Stomach (tissue), 9 donors: Measurements from ENCODE around the gene NUP42. TPM values are rescaled to one million over a fixed set of nuclear protein-coding genes. Genes with fewer than 3 reads are reported as not detected.
A peak's percentile ranks its signal among the peaks of the same experiment; 100 is the strongest.

Source experiments
- DNase-seq, 2 donors: peaks; one replicate each; pipeline versions ENCODE4 v3.0.0 to v3.0.0-alpha.2; 2013 to 2019
- H3K27ac ChIP-seq, 5 donors: fragments of 200-600 bp in 4 of 5; sonication (generic) in 4 of 5; one replicate each; pipeline ENCODE4 v1.5.1; 2013 to 2019; ENCODE audit warnings: mild to moderate bottlenecking in 1 of 5, moderate library complexity in 1 of 5
- H3K27me3 ChIP-seq, 3 donors: fragments of 200-600 bp; sonication (generic); one replicate each; pipeline ENCODE4 v1.5.1; 2017 to 2019; ENCODE audit warnings: mixed run types in 1 of 3
- H3K36me3 ChIP-seq, 4 donors: fragments of 200-600 bp; sonication (generic); 1 replicate in 3 of 4; 2 replicates in 1 of 4; pipeline ENCODE4 v1.5.1; 2016 to 2019
- H3K4me1 ChIP-seq, 4 donors: fragments of 200-600 bp; sonication (generic); one replicate each; pipeline ENCODE4 v1.5.1; 2016 to 2019
- H3K4me3 ChIP-seq, 4 donors: fragments of 200-600 bp; sonication (generic) in 3 of 4; one replicate each; pipeline ENCODE4 v1.5.1; 2016 to 2019; ENCODE audit warnings: mild to moderate bottlenecking in 1 of 4
- H3K9me3 ChIP-seq, 4 donors: fragments of 200-600 bp; sonication (generic); one replicate each; pipeline ENCODE4 v1.5.1; 2016 to 2019
- CTCF ChIP-seq, 7 experiments: fragments of 450-650 bp in 4 of 7; fragments of 200-600 bp in 3 of 7; sonication (generic) in 3 of 7; IDR thresholded peaks; one replicate each; pipeline ENCODE4 v1.5.1; 2016 to 2019; ENCODE audit warnings: antibody characterized with exemption in 7 of 7, control low read depth in 2 of 7, mild to moderate bottlenecking in 1 of 7
- EP300 ChIP-seq: sonication (generic); formaldehyde crosslinking; IDR thresholded peaks from one replicate; pipeline ENCODE4 v1.6.1; 2017; ENCODE audit warnings: antibody characterized with exemption
- POLR2A ChIP-seq, 4 donors: fragments of 450-650 bp; IDR thresholded peaks; one replicate each; pipeline ENCODE4 v1.6.1; 2016; ENCODE audit warnings: antibody characterized with exemption in 4 of 4, control low read depth in 2 of 4, mild to moderate bottlenecking in 1 of 4, moderate library complexity in 1 of 4
- POLR2AphosphoS5 ChIP-seq, 3 donors: sonication (generic); formaldehyde crosslinking; IDR thresholded peaks; one replicate each; pipeline ENCODE4 v1.6.1; 2016; ENCODE audit warnings: antibody characterized with exemption in 3 of 3
- WGBS, 5 donors: extraction: QIAGEN DNeasy Blood & Tissue Kit in 3 of 5; methylation state at CpG; one replicate each; pipeline versions ENCODE4 v1.1.5 to v1.1.7; 2013 to 2018; 5-methylcytosine and 5-hydroxymethylcytosine counted together
- intact Hi-C: fragments of 100-400 bp; cut with DNase I; formaldehyde crosslinking; loops from one replicate; pipeline ENCODE4 v1.15.1; 2023; ENCODE audit warnings: low total_unique reads
- polyA plus RNA-seq, 3 donors: library from polyadenylated mRNA; stranded (reverse); fragments of 200-250 nt; gene quantifications; one replicate each; pipeline ENCODE4 v1.2.3, GENCODE V29; 2013
- total RNA-seq, 5 donors: library from RNA; depleted of rRNA; stranded (reverse); fragments of >200 nt; gene quantifications; one replicate each; pipeline versions ENCODE4 v1.1.0 to v1.2.3, GENCODE V29; 2014 to 2016
- donor health status: healthy with polysubstance abuse.
- donor health status: Bipolar disorder and iron deficiency.
- donor health status: healthy.

The NUP42 gene
- total and polyA plus RNA-seq, 8 donors: 3.8 to 113 (median 25.1) TPM

DNA sequence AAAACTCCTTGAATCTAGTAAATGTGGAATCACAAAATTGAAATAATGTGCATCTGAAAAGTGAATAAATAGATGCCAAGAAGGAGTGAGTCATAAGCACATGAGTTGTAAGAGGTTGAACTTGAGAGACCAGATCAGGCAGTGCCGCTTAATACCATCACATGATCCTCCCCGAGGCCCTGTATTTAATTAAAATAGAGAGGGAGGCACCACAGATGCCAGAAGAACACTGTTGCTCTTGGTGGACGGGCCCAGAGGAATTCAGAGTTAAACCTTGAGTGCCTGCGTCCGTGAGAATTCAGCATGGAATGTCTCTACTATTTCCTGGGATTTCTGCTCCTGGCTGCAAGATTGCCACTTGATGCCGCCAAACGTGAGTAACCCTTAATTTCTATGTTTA, 64.7 kb downstream of the NUP42 start, which contains the start of gene GPNMB:
Gene GPNMB (plus strand): TSS at position 221 of the 400 bp plus-strand sequence. CDS start 83 bp downstream, at position 304.
- Histone ChIP-seq H3K4me1 (peaks cover 0 to 21% (median 6%) of the 10 kb centered on the region in 4 donors), H3K27me3 (peaks cover 0 to 28% (median 24%) of the 10 kb centered on the region in 3 donors), H3K27ac (peak within 1 kb of the TSS in 4 of 5 donors; percentile 48 to 73 (median 62)), H3K36me3 (no peaks in the 10 kb centered on the region), H3K9me3 (peaks cover 0 to 4% (median 2%) of the 10 kb centered on the region in 4 donors), H3K4me3 (peak within 1 kb of the TSS; percentile 32 to 49 (median 45))
- intact Hi-C loops: no loop called here
- peak in 1 of 3 donors; percentile 45 for TF ChIP-seq POLR2AphosphoS5 (IDR thresholded peaks at IDR 0.05)
- no peak for TF ChIP-seq POLR2A (IDR thresholded peaks at IDR 0.05)
- TF ChIP-seq EP300: no peak
- WGBS, 5 donors: 39 to 65% (median 52%) methylated on average over 7 of the region's 7 CpGs
- peak in 1 of 2 donors; percentile 40 for DNase-seq

DNA sequence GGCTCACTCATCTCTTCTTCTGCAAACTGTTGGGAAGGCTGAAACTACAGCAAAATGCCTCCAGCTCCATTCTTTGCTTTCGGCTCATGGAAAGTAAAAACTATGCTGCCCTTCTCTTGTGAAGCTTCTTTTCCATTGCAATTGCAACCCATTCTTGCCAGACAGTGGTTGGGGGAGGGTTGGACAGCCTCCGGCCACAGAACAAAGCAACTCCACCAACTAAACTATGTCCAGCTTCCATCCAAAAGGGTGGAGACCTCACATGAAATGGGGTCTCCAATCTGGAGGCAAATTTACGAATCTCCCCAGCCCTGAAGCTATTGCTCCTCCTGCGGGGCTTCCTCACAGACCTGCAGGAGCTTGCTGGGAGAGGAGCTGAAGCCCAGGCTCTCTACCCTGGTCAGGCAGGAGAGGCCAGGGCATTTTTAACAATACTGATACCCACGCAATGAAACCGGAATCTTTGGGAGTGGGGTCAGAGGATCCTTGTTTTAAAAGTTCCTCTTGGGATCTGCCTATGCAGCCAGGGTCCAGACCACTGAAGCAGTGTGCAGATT, 65.3 kb downstream of the NUP42 start:
- Histone ChIP-seq H3K4me1 (peaks cover 0 to 21% (median 6%) of the 10 kb centered on the region in 4 donors), H3K27ac (peak overlapping the region in 4 of 5 donors; percentile 48 to 73 (median 62)), H3K4me3 (peak overlapping the region; percentile 32 to 49 (median 45)), H3K27me3 (peaks cover 0 to 28% (median 24%) of the 10 kb centered on the region in 3 donors), H3K9me3 (peaks cover 0 to 10% (median 4%) of the 10 kb centered on the region in 4 donors), H3K36me3 (no peaks in the 10 kb centered on the region)
- no peak for DNase-seq
- WGBS, 5 donors: 46 to 91% (median 74%) methylated on average over 5 to 6 of the region's 6 CpGs
- intact Hi-C loops: no loop called here
- TF ChIP-seq POLR2A (IDR thresholded peaks at IDR 0.05): no peak
- TF ChIP-seq EP300: no peak
- no peak for TF ChIP-seq CTCF (IDR thresholded peaks at IDR 0.05)
- no peak for TF ChIP-seq POLR2AphosphoS5 (IDR thresholded peaks at IDR 0.05)

DNA sequence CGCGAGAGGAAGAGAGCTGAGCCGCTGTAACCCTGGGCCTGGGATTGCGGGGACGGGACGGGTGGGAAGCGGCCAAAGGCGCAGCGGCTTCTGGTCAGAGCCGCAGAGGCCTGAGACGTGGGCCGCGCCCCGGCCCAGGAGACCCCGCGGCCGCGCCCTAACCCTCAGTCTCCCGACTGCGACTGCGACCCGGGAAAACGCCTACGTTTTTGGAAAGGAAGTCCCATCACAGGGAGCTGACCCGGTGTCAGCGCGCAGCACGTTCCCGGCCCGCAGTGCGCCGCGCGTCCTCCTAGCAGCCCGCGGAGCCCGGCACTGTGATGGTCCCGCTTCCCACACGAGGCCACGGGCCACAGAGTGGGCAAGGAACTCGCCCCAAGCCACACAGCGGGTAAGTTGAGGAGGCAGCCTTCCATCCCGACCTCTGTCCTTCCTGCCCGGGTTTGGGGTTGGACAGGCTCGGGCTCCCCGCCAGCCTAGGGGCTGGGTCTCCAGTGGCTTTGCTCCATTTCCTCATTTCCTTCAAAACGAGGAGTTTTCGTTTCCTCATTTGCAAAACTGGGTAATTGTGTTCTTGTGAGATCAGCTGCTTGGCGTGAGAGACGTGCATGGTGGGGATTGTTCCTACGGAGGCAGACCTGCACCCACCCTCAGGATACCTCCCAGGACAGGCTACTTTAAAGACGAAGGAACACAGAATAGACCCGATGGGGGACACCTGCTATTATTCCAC, 65.9 kb downstream of the NUP42 start:
- intact Hi-C loops: no loop called here
- peaks cover 0 to 28% (median 24%) of the 10 kb centered on the region in 3 donors for H3K27me3 ChIP-seq
- 10 to 23% (median 11%) methylated on average over 30 to 53 of the region's 53 CpGs for WGBS, 5 donors

DNA sequence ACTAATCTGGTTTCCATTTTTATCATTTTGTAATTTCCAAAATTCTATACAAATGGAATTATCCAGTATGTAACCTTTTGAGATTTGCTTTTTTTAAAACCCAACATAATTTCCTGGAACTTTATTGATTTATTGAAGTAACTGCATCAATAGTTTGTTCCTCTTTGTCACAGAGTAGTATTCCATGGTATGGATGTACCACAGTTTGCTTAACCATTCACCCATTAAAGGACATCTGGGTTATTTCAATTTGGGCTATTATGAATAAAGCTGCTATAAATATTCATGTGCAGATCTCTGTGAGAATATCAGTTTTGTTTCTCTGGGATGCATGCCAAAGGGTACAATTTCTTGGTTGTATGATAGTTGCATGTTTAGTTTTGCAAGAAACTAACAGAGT, 67.6 kb downstream of the NUP42 start:
- H3K36me3 ChIP-seq: peaks cover 0 to 3% (median under 1%) of the 10 kb centered on the region in 4 donors
- no peak overlapping the region for H3K27ac ChIP-seq
- peaks cover 0 to 11% (median 4%) of the 10 kb centered on the region in 4 donors for H3K9me3 ChIP-seq
- DNase-seq: no peak
- H3K27me3 ChIP-seq: peaks cover 0 to 32% (median 24%) of the 10 kb centered on the region in 3 donors
- no peak overlapping the region for H3K4me3 ChIP-seq
- intact Hi-C loops: no loop called here
- TF ChIP-seq POLR2A (IDR thresholded peaks at IDR 0.05) (no peak), EP300 (no peak), POLR2AphosphoS5 (IDR thresholded peaks at IDR 0.05) (no peak), CTCF (IDR thresholded peaks at IDR 0.05) (no peak)
- H3K4me1 ChIP-seq: peaks cover 0 to 21% (median 6%) of the 10 kb centered on the region in 4 donors

More for the DNA sequence above, 65.9 kb downstream of the NUP42 start:
- H3K4me1 ChIP-seq: peaks cover 0 to 21% (median 6%) of the 10 kb centered on the region in 4 donors
- peak in 1 of 2 donors; percentile 46 for DNase-seq
- peak overlapping the region in 4 of 5 donors; percentile 48 to 73 (median 62) for H3K27ac ChIP-seq
- no peaks in the 10 kb centered on the region for H3K36me3 ChIP-seq
- peak overlapping the region; percentile 32 to 49 (median 45) for H3K4me3 ChIP-seq
- no peak for TF ChIP-seq CTCF (IDR thresholded peaks at IDR 0.05)
- no peak for TF ChIP-seq POLR2AphosphoS5 (IDR thresholded peaks at IDR 0.05)
- no peak for TF ChIP-seq POLR2A (IDR thresholded peaks at IDR 0.05)
- no peak for TF ChIP-seq EP300
- peaks cover 0 to 11% (median 4%) of the 10 kb centered on the region in 4 donors for H3K9me3 ChIP-seq

Other genes starting within 250 kb of the NUP42 start
- 10 to 100 TPM in 2 of 5 donors, 1 to 10 TPM in 2, under 1 TPM in 1; 0.58 to 32.9 (median 5.4) TPM for gene HYCC1, start 167.9 kb upstream of the NUP42 start, total RNA-seq
- 1 to 10 TPM; 2.6 to 7.7 (median 2.7) TPM for gene HYCC1, start 167.9 kb upstream of the NUP42 start, polyA plus RNA-seq
- 10 to 100 TPM; 12.5 to 55.9 (median 23.3) TPM for gene KLHL7, start 76.3 kb upstream of the NUP42 start, total RNA-seq
- gene KLHL7, start 76.3 kb upstream of the NUP42 start, polyA plus RNA-seq: 10 to 100 TPM in 1 of 3 donors, 1 to 10 TPM in 2; 8.4 to 21.7 (median 9.7) TPM
- gene GPNMB, start 64.7 kb downstream of the NUP42 start, total RNA-seq: 10 to 100 TPM; 11.7 to 32.7 (median 26.1) TPM
- gene GPNMB, start 64.7 kb downstream of the NUP42 start, polyA plus RNA-seq: 10 to 100 TPM in 1 of 3 donors, 1 to 10 TPM in 2; 6.1 to 27.8 (median 9.4) TPM
- 10 to 100 TPM in 4 of 5 donors, 1 to 10 TPM in 1; 2.9 to 79.9 (median 68.9) TPM for gene MALSU1, start 117.3 kb downstream of the NUP42 start, total RNA-seq
- gene MALSU1, start 117.3 kb downstream of the NUP42 start, polyA plus RNA-seq: 10 to 100 TPM; 32.9 to 49.3 (median 42.8) TPM